ENCODE measurements around the gene DPP9. TPM values are rescaled to one million over a fixed set of nuclear protein-coding genes. Genes with fewer than 3 reads are reported as not detected.
"Not testable (repeated sequence)": the region's sequence is repeated elsewhere in the genome, so short reads cannot be mapped to it uniquely, and the experiment has no call there.

Gene DPP9
- total RNA-seq, 4 donors from 2014 or later: 76.7 to 125 (median 86.6) TPM

- no peak for TF ChIP-seq CTCF (IDR thresholded peaks at IDR 0.05)
- no peak for TF ChIP-seq POLR2A (IDR thresholded peaks at IDR 0.05)
- WGBS, 2 donors: 76 to 84% methylated on average over 28 of the region's 28 CpGs
- DNase-seq (ENCODE audit: low spot score in 2 of 2): no peak
- no peak overlapping the region for H3K4me3 ChIP-seq (ENCODE audit: low read depth, poor library complexity, severe bottlenecking)
- intact Hi-C loops (cut with DNase I; ENCODE audit: low total_unique reads): no loop called here
These were observed 8.0 kb downstream of the DPP9 start for GRCh38 chr19:4715529-4716221.

GRCh38 chr19:4715178-4715528, 8.5 kb downstream of the DPP9 start:
- whole genome bisulfite sequencing, 2 donors: 59 to 77% methylated on average over 6 of the region's 6 CpGs
- intact Hi-C loops (cut with DNase I; ENCODE audit: low total_unique reads): not testable (repeated sequence)

GRCh38 chr19:4714016-4714415, 9.6 kb downstream of the DPP9 start:
- no peak for DNase-seq (ENCODE audit: low spot score in 2 of 2)
- TF ChIP-seq POLR2A (IDR thresholded peaks at IDR 0.05) (no peak), CTCF (IDR thresholded peaks at IDR 0.05) (no peak)
- WGBS, 2 donors: 77 to 78% methylated on average over 26 to 27 of the region's 27 CpGs
- intact Hi-C loops (cut with DNase I; ENCODE audit: low total_unique reads): no loop called here
- H3K4me3 ChIP-seq (ENCODE audit: low read depth, poor library complexity, severe bottlenecking): no peak overlapping the region

More at GRCh38 chr19:4715178-4715528, 8.5 kb downstream of the DPP9 start:
- H3K4me3 ChIP-seq (ENCODE audit: low read depth, poor library complexity, severe bottlenecking); DNase-seq (ENCODE audit: low spot score in 2 of 2): not testable (repeated sequence)

GRCh38 chr19:4713384-4713951, 10.2 kb downstream of the DPP9 start:
- DNase-seq (ENCODE audit: low spot score in 2 of 2): peak; percentile 93 to 96
- TF ChIP-seq POLR2A (IDR thresholded peaks at IDR 0.05) (no peak), CTCF (IDR thresholded peaks at IDR 0.05) (no peak)
- intact Hi-C loops (cut with DNase I; ENCODE audit: low total_unique reads): no loop called here
- no peak overlapping the region for H3K4me3 ChIP-seq (ENCODE audit: low read depth, poor library complexity, severe bottlenecking)
- WGBS, 2 donors: 20 to 49% methylated on average over 17 to 22 of the region's 32 CpGs

GRCh38 chr19:4712771-4713170, 10.9 kb downstream of the DPP9 start:
- 83 to 86% methylated on average over 9 to 13 of the region's 14 CpGs for WGBS, 2 donors
- no peak overlapping the region for H3K4me3 ChIP-seq (ENCODE audit: low read depth, poor library complexity, severe bottlenecking)
- no peak for DNase-seq (ENCODE audit: low spot score in 2 of 2)
- TF ChIP-seq POLR2A (IDR thresholded peaks at IDR 0.05): no peak
- no peak for TF ChIP-seq CTCF (IDR thresholded peaks at IDR 0.05)
- intact Hi-C loops (cut with DNase I; ENCODE audit: low total_unique reads): no loop called here

- intact Hi-C loops (cut with DNase I; ENCODE audit: low total_unique reads): no loop called here
- TF ChIP-seq CTCF (IDR thresholded peaks at IDR 0.05) (no peak), POLR2A (IDR thresholded peaks at IDR 0.05) (no peak)
- WGBS, 2 donors: 91 to 94% methylated on average over 8 of the region's 8 CpGs
- no peak overlapping the region for H3K4me3 ChIP-seq (ENCODE audit: low read depth, poor library complexity, severe bottlenecking)
- DNase-seq (ENCODE audit: low spot score in 2 of 2): no peak
These were observed 12.4 kb downstream of the DPP9 start for GRCh38 chr19:4711211-4711610.

Measured in lower leg skin (tissue), 4 donors.